ENCODE results near the gene CASQ1.

Gene CASQ1

GRCh38 chr1:160205242-160206035, 15.1 kb downstream of the CASQ1 start, which contains the start of gene PEA15:
Gene PEA15 (plus strand): TSS chr1:160205384. CDS start chr1:160211545, 6,161 bp downstream.
- DNase-seq, result peak; percentile 58 to 60

- peak; percentile 53 to 64 for DNase-seq
Measured at GRCh38 chr1:160206036-160206389, 15.6 kb downstream of the CASQ1 start.

- no peak for DNase-seq
Measured at GRCh38 chr1:160206421-160207117, 16.2 kb downstream of the CASQ1 start.

GRCh38 chr1:160207118-160207650, 16.8 kb downstream of the CASQ1 start:
- DNase-seq, result no peak

GRCh38 chr1:160207771-160208556, 17.6 kb downstream of the CASQ1 start:
- DNase-seq, result no peak

DNA sequence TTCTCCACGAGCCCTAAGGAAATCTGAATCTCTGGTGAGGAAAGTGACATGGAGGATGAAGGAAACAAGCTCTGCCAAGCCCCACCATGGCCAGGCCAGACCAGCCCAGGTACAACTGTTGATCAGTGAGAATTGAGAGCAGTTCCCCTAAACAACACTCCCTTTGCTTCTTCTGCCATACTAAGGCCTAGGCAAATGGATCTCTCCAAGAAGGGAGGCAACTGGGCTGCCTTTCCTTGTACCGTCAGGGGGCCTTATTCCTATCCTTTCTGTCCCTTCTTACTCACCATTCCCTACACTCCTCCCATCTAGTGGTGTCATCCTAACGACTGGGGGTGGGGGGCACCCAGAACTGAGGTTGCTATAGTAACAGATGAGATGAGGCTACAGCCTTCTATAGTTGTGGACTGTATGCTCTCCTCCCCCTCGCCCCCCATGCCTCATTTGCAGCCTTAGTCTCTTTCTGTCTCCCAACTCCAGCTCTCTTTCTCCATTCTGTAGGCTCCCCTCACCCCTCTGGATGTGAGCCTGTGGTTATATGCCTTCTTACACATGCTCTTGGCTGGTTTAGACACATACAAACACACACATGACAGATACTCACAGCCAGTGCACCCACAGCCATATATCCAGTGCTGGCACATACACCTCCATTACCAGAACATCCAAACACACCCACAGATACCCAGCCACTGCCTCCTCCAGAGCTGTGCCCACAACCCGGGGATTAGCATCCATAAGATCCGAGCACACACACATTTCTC, 18.4 kb downstream of the CASQ1 start:
- DNase-seq, result no peak

DNA sequence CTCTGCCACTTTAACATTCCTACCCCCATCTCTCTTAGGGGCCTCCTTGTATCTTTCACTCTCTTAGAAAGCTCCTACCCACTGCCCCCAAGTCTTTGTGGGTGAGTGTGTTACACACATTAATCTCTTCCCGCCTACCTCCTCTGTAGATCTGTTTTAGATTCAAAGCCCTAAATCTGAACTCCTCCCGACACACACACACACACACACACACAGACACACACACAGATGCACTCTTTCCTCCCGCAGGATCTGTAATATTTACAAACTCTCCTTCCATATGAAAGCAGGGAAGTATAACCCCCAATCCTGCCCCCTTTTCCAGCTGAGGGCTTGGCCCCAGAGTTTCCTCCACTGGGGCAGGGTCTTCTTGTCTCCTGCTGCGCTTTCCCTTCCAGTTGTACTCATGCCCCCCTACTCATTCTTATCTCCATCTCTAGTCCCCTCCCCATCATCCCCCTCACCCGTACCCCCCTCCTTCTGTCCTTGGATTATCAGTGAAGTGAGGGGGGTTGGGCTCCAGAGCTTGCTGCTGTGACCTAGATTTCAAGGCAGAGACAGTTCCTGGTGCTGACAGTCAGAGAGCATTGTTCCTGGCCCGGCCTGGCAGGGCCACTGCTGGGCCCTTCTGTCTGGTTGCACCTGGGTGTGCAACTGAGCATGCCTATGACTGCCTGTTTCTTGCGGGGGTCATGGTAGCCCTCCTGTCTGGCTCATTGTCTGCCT, 19.1 kb downstream of the CASQ1 start:
- no peak for DNase-seq

DNA sequence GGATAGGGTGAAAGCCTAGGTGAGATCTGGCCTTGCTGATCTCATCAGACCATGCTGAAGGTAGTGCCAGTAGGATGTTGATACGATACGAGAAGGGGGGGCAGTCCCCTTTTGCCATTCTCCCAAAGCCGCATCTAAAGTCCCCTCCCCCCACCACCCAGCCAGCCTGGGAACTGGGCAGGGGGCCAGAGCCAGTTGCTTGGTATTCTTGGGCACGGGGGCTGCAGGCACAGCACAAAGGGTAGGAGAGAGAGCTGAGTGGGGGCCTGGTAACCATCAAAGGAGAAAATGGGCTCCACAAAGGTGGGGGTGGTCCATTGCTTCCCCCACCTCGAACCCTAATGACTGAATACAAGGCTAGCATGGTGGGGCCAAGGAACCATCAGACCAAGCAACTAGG, 20.2 kb downstream of the CASQ1 start:
- DNase-seq, result no peak

- no peak for DNase-seq
Measured at GRCh38 chr1:160211046-160211790, 20.8 kb downstream of the CASQ1 start.

DNA sequence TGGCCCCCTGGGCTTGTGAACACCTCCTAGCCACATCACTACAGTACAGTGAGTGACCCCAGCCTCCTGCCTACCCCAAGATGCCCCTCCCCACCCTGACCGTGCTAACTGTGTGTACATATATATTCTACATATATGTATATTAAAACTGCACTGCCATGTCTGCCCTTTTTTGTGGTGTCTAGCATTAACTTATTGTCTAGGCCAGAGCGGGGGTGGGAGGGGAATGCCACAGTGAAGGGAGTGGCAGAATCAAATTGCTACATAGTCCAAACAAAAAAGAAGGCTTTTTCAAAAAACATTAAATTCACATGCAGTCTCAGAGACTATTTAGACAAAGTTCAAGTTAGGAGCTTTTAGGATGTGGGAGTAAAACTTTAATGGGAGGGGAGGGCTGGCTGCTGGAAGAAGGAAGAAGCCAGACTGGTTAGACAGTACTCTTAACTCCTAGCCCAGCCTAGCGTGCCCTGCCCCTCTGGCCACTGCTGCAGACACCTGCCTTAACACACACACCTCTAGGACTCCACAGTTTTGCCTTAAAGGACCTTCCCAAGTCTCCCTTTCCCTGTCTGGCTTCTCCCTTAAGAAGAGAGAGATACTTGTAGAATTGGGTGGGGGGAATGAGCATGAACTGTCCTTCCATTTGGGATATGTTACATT, 24.2 kb downstream of the CASQ1 start:
- no peak for DNase-seq

DNA sequence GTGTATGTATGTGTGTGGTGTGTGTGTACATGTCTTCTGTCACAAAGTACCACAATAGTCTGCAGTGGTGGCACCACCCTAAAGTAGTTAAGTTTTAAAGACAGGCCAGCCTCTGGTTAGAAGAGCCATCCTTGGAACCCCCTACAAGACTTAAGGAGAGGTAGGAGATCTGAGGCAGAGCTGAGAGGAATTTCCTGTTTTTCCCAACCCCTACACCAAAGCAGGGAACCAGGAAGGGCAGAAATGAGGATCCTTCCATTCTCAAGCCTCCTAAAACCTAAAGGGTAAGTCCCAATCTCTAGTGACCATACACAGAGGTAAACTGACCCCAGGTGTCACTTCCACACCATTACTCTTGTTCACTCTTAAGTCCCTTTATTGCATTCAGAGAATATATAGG, 25.9 kb downstream of the CASQ1 start:
- no peak for DNase-seq

- no peak for DNase-seq
Measured at GRCh38 chr1:160217481-160218051, 27.2 kb downstream of the CASQ1 start.

GRCh38 chr1:160219062-160219929, 28.9 kb downstream of the CASQ1 start:
- no peak for DNase-seq

- no peak for DNase-seq
Measured at GRCh38 chr1:160220301-160220700, 29.9 kb downstream of the CASQ1 start.

DNA sequence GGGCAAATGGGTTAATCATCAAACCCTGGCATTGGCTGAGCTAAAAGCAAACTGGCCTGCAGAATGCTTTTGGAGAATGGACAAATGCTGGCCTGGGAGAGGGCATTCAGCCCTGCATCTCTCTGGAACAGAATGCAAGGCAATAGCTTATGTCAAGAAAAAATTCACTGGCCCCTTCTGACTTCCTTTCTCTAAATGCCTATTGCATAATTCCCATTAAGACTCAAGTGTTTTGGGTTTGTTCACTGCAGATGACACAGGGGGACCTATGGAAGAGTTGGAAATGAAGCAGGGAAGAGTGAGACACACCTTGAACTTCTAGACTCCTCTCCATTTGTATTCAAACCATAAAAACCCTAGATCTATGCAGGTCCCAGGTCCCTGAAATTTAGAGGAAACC, 30.7 kb downstream of the CASQ1 start:
- DNase-seq, result no peak

GRCh38 chr1:160222546-160222945, 32.2 kb downstream of the CASQ1 start:
- DNase-seq, result no peak

- no peak for DNase-seq
Measured at GRCh38 chr1:160224606-160225005, 34.2 kb downstream of the CASQ1 start.

DNA sequence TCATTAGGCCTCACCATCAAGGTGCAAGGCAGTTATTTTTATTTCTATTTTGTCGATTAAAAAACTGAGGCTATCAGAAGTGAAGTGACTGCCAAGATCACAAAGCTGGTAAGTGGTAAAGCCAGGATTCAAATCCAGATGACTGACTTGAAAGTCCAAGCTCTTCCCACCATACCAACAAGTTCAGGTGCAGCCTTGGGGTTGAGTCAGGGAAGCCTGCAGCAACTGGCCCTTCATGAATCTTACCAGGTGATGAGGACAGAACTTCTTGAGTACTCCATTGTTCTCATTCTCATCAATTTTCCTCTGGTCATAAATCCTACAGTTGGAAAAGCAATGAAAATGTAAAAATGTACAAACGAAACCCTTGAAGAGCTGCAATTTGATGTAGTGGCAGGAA, 35.0 kb downstream of the CASQ1 start:
- DNase-seq, result no peak

GRCh38 chr1:160226623-160227022, 36.2 kb downstream of the CASQ1 start:
- DNase-seq, result no peak

Data from activated CD4-positive, alpha-beta T cell treated with anti-CD3 and anti-CD28 coated beads, Interleukin-2, amount 50 U/mL, for 4 hours (primary cell).